Activated T-helper 17 cell treated with anti-CD3 and anti-CD28 coated beads, Interleukin-2, amount 50 U/mL, for 72 hours (primary cell): Measurements from ENCODE around the gene ASTN2. TPM values are rescaled to one million over a fixed set of nuclear protein-coding genes. Genes with fewer than 3 reads are reported as not detected.

Source experiments
- ATAC-seq: fragments of 150-1000 bp; cut with Tn5 transposase; replicated peaks from 2 replicates; pipeline ENCODE4 v1.10.0; 2021; ENCODE audit warnings: mild to moderate bottlenecking, moderate library complexity
- H3K27ac Mint-ChIP-seq: one replicate; pipeline ENCODE4 v1.8.0; 2022; ENCODE audit warnings: mixed read lengths
- H3K27me3 Mint-ChIP-seq: one replicate; pipeline ENCODE4 v1.8.0; 2022; ENCODE audit warnings: mixed read lengths
- H3K36me3 Mint-ChIP-seq: one replicate; pipeline ENCODE4 v1.8.0; 2022; ENCODE audit warnings: low read depth, mild to moderate bottlenecking, mixed read lengths
- H3K4me1 Mint-ChIP-seq: one replicate; pipeline ENCODE4 v1.8.0; 2022; ENCODE audit warnings: mixed read lengths
- H3K4me3 Mint-ChIP-seq: one replicate; pipeline ENCODE4 v1.8.0; 2022; ENCODE audit warnings: mild to moderate bottlenecking, mixed read lengths
- H3K9me3 Mint-ChIP-seq: one replicate; pipeline ENCODE4 v1.8.0; 2022; ENCODE audit warnings: mixed read lengths
- total RNA-seq, 2 donors: library from RNA; stranded (reverse); gene quantifications; one replicate each; pipeline ENCODE4 v1.2.3, GENCODE V29; 2022

ASTN2 gene
- total RNA-seq, 2 donors from 2014 or later, result 3.3 to 5.4 TPM

- no peak overlapping the region for H3K27ac Mint-ChIP-seq
- ATAC-seq, result no peak
- H3K27me3 Mint-ChIP-seq, result no peaks in the 10 kb centered on the region
- H3K4me3 Mint-ChIP-seq, result no peak overlapping the region
- no peaks in the 10 kb centered on the region for H3K4me1 Mint-ChIP-seq
- no peaks in the 10 kb centered on the region for H3K9me3 Mint-ChIP-seq
- no peaks in the 10 kb centered on the region for H3K36me3 Mint-ChIP-seq
Measured at GRCh38 chr9:116654059-116654355, 760.9 kb downstream of the ASTN2 start.

DNA sequence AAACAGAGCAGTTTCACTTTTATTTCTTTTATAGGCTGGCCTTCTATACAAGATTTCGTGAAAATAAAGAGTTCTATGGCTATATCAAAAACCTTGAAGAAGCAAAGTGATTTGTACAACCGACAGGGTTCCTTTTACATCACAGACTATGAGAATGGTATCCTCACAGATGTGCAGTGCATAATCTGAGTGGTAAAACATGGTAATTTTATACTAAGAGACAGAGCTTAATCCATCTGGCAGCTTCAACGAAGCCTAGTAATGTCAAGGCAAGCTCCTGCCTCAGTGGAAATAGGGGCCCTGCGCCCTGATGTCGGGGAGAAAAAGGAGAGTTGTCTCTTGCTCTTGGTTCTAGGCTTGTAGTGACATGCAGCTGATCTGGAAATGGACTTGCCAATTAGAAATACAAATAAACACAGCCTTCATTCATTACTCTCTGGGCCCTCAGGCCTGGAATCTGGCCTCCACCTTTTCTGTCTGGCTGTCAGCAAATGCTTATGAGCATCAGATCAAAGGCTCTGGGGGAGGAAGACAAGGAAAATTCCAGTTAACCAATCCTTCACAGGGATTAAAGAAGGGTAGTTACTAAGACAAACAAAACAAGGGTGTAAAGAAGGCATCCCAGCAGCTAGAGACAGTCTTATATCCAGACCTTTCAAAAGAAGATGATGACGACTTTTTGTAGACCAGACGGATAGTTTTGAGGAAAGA lies 761.4 kb downstream of the ASTN2 start:
- H3K9me3 Mint-ChIP-seq, result no peaks in the 10 kb centered on the region
- ATAC-seq, result no peak
- no peaks in the 10 kb centered on the region for H3K27me3 Mint-ChIP-seq
- H3K4me3 Mint-ChIP-seq, result no peak overlapping the region
- no peaks in the 10 kb centered on the region for H3K4me1 Mint-ChIP-seq
- no peaks in the 10 kb centered on the region for H3K36me3 Mint-ChIP-seq
- H3K27ac Mint-ChIP-seq, result no peak overlapping the region

DNA sequence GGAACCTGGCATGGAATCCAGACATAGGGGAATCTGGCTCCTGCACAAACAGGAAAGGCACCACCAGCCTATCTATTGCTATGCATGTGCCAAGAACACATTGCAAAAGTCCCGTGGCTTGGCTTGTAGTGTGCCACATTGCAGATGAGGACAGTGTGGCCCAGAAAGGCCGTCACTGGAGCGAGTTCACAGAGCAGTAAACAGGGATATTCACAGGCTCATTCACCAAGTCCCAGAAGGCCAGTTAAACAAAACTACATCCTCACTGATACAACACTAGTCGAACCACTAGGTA lies 767.4 kb downstream of the ASTN2 start:
- ATAC-seq, result no peak
- H3K27me3 Mint-ChIP-seq, result no peaks in the 10 kb centered on the region
- no peaks in the 10 kb centered on the region for H3K4me1 Mint-ChIP-seq
- H3K4me3 Mint-ChIP-seq, result no peak overlapping the region
- H3K9me3 Mint-ChIP-seq, result no peaks in the 10 kb centered on the region
- no peaks in the 10 kb centered on the region for H3K36me3 Mint-ChIP-seq
- no peak overlapping the region for H3K27ac Mint-ChIP-seq

DNA sequence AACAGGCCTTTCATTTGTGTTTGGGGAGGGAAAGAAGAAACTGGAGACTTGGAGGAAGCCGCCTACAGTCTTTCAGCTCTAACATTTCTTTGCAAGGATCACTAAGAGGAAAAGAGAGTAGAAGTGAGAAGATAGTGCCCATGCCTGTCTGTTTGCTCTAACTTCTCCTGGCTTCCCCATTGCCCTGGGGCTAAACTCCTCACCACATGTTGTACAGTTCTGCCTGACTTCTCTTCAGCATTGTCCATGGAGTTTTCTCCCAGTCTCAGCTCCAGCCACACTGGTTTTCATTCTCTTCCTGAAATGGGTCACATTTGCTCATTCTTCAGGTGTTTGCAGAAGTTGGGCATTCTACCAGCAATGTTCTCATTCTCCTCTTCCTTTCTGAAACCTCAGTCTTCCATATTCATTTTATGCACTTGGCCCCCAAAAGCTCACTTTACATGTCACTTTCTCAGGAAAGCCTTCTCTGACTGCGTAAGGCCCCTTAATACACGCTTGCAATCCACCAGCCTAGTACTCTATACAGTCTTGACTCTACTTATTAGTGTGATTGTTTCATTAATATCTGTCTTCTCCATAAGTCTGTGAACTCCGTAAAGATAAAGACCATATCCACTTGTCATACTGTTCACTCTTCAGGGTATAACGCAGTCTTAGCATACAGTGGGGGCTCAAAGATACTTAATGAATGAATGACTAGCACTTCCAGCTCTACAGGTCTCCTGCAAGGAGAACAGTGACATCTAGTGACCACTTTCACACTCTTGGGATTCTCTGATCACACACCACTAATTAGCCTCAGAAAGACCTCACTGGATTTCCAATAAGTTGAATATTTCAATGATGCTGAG lies 768.0 kb downstream of the ASTN2 start:
- Mint-ChIP-seq H3K4me3 (no peak overlapping the region), H3K4me1 (no peaks in the 10 kb centered on the region), H3K9me3 (no peaks in the 10 kb centered on the region), H3K36me3 (no peaks in the 10 kb centered on the region), H3K27me3 (no peaks in the 10 kb centered on the region), H3K27ac (no peak overlapping the region)
- no peak for ATAC-seq

GRCh38 chr9:116644091-116644688 lies 770.7 kb downstream of the ASTN2 start:
- no peaks in the 10 kb centered on the region for H3K9me3 Mint-ChIP-seq

DNA sequence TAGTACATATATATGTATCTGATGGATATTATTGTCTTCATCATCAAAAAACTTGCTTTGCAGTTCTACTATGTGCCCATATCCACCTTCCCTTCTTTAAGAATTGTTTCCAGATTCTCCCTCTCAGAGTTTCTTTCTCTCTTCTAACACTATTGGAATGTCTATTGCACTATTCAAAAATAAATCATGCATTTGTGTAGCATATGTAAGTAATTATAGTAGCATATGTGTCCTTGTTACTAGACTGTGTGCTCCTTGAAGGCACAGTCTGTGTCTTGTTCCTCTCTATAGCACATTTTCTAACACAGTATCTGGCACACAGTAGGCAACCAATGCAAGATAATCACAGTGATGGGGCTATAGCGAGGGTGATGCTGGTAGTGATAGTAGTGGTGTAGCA lies 771.2 kb downstream of the ASTN2 start:
- Mint-ChIP-seq H3K9me3 (no peaks in the 10 kb centered on the region), H3K36me3 (no peaks in the 10 kb centered on the region), H3K27me3 (no peaks in the 10 kb centered on the region), H3K4me3 (no peak overlapping the region), H3K4me1 (no peaks in the 10 kb centered on the region), H3K27ac (no peak overlapping the region)
- no peak for ATAC-seq

More at GRCh38 chr9:116644091-116644688, 770.7 kb downstream of the ASTN2 start:
- Mint-ChIP-seq H3K4me1 (no peaks in the 10 kb centered on the region), H3K27me3 (no peaks in the 10 kb centered on the region), H3K4me3 (no peak overlapping the region), H3K27ac (no peak overlapping the region), H3K36me3 (no peaks in the 10 kb centered on the region)
- no peak for ATAC-seq

- H3K27ac Mint-ChIP-seq, result no peak overlapping the region
- no peaks in the 10 kb centered on the region for H3K36me3 Mint-ChIP-seq
- H3K4me3 Mint-ChIP-seq, result no peak overlapping the region
- no peaks in the 10 kb centered on the region for H3K27me3 Mint-ChIP-seq
- no peaks in the 10 kb centered on the region for H3K9me3 Mint-ChIP-seq
- ATAC-seq, result no peak
- H3K4me1 Mint-ChIP-seq, result no peaks in the 10 kb centered on the region
Measured at GRCh38 chr9:116641292-116642059, 773.4 kb downstream of the ASTN2 start.

- no peak overlapping the region for H3K4me3 Mint-ChIP-seq
- H3K9me3 Mint-ChIP-seq, result no peaks in the 10 kb centered on the region
- H3K27me3 Mint-ChIP-seq, result no peaks in the 10 kb centered on the region
- H3K27ac Mint-ChIP-seq, result no peak overlapping the region
- ATAC-seq, result no peak
- no peaks in the 10 kb centered on the region for H3K36me3 Mint-ChIP-seq
- no peaks in the 10 kb centered on the region for H3K4me1 Mint-ChIP-seq
Measured at GRCh38 chr9:116639251-116639741, 775.6 kb downstream of the ASTN2 start.

GRCh38 chr9:116635908-116636307 lies 778.9 kb downstream of the ASTN2 start:
- H3K36me3 Mint-ChIP-seq, result no peaks in the 10 kb centered on the region
- no peak overlapping the region for H3K27ac Mint-ChIP-seq
- ATAC-seq, result peak; percentile 39
- H3K9me3 Mint-ChIP-seq, result no peaks in the 10 kb centered on the region
- no peaks in the 10 kb centered on the region for H3K27me3 Mint-ChIP-seq
- no peaks in the 10 kb centered on the region for H3K4me1 Mint-ChIP-seq
- no peak overlapping the region for H3K4me3 Mint-ChIP-seq

DNA sequence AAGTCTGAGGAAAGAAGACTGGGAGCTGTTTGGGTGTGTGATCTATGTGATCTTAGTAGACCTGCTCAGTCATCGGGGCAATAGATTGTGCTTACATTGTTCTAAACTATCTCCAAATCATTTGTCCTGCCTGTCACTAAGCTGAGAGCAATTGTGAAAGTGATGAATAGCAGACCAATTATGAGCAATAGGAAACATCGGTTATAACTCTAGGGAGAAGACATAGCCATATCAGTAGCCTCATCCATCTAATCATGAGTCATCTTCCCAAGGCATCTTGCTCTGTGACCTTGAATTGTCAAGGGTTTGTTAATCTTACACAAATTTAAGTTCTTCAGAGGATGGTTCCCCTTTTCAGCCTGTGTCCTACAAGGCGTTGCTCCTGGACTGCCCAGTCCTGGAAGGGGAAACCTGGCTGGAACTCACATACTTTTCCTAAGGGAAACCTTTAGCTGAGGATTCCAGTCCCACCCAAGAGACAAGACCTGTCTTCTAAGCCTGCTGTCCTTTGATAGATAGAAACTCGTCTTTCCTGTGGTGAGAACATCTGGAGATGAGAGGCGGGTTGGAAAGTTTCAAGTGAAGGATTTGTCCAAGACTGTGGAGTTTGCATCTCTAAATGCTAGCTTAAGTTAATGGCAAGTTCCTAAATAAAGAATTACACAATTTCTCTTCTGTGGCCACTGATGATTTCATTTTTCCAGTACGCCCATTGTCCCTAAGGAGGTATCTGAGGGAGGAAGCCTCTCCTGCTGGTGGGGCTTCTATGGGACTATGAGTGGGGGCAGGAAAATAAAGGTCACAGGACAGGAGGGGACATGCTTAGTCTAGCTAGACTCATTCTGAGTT lies 781.6 kb downstream of the ASTN2 start:
- Mint-ChIP-seq H3K27me3 (no peaks in the 10 kb centered on the region), H3K4me3 (no peak overlapping the region), H3K9me3 (no peaks in the 10 kb centered on the region), H3K4me1 (no peaks in the 10 kb centered on the region), H3K36me3 (no peaks in the 10 kb centered on the region), H3K27ac (no peak overlapping the region)
- peak; percentile 52 for ATAC-seq

DNA sequence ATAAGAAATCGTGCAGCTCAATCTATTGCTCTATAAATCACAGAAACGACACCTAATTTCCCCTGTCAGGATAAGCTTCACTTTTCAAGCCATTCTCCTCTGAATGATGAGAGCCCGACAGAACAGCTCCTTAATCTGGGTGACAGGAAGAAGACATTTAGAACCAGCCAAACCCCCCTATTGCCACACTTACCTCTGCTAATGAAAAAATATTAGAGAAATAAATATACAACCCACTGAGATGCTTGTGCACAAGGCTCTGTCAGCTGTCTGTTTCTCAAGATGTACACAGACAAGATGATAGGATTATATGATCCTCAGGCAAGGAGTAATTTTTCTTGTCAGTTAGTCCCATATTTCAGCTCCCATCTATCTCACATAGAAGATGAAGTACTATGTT lies 785.2 kb downstream of the ASTN2 start:
- no peaks in the 10 kb centered on the region for H3K36me3 Mint-ChIP-seq
- H3K27ac Mint-ChIP-seq, result no peak overlapping the region
- ATAC-seq, result no peak
- H3K27me3 Mint-ChIP-seq, result no peaks in the 10 kb centered on the region
- no peaks in the 10 kb centered on the region for H3K9me3 Mint-ChIP-seq
- H3K4me3 Mint-ChIP-seq, result no peak overlapping the region
- no peaks in the 10 kb centered on the region for H3K4me1 Mint-ChIP-seq

- no peaks in the 10 kb centered on the region for H3K4me1 Mint-ChIP-seq
- no peak overlapping the region for H3K4me3 Mint-ChIP-seq
- no peak for ATAC-seq
Measured at GRCh38 chr9:116628716-116629115, 786.1 kb downstream of the ASTN2 start.

GRCh38 chr9:116627433-116627832 lies 787.4 kb downstream of the ASTN2 start:
- H3K4me3 Mint-ChIP-seq, result no peak overlapping the region
- no peaks in the 10 kb centered on the region for H3K36me3 Mint-ChIP-seq
- ATAC-seq, result no peak
- no peak overlapping the region for H3K27ac Mint-ChIP-seq
- no peaks in the 10 kb centered on the region for H3K4me1 Mint-ChIP-seq
- no peaks in the 10 kb centered on the region for H3K27me3 Mint-ChIP-seq
- no peaks in the 10 kb centered on the region for H3K9me3 Mint-ChIP-seq

More at GRCh38 chr9:116628716-116629115, 786.1 kb downstream of the ASTN2 start:
- H3K27me3 Mint-ChIP-seq, result no peaks in the 10 kb centered on the region
- no peak overlapping the region for H3K27ac Mint-ChIP-seq
- H3K36me3 Mint-ChIP-seq, result no peaks in the 10 kb centered on the region
- no peaks in the 10 kb centered on the region for H3K9me3 Mint-ChIP-seq

DNA sequence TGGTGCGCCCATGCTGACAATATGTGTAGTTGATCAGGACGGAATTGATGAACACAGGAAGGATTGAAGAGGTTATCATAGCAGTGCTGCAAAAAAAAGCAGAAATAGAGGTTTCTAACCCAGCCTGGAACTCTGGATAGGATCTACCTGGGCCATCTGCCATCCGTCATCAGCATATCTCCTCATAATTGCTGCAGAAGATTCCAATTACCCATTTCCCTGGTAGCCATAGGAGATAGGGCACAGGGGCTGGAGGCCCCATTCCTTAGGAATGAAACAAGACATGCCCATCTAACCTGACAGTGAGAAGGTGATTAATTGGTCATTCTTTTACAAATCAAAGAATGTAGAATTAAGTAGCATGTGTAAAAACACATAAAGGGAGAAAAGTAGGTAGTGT lies 788.1 kb downstream of the ASTN2 start:
- H3K9me3 Mint-ChIP-seq, result no peaks in the 10 kb centered on the region
- no peak overlapping the region for H3K27ac Mint-ChIP-seq
- H3K4me1 Mint-ChIP-seq, result no peaks in the 10 kb centered on the region
- H3K36me3 Mint-ChIP-seq, result no peaks in the 10 kb centered on the region
- no peak overlapping the region for H3K4me3 Mint-ChIP-seq
- ATAC-seq, result no peak
- H3K27me3 Mint-ChIP-seq, result no peaks in the 10 kb centered on the region
